OCI-LY1 (cell line): ENCODE results near the gene NRIP1.

Source experiments
- H2AFZ ChIP-seq: fragments of 200-600 bp; sonication (generic), shearing (Covaris generic); 2 replicates; pipeline ENCODE4 v1.6.0; 2014; ENCODE audit warnings: antibody characterized with exemption, mild to moderate bottlenecking, low read length
- H3F3A ChIP-seq: fragments of 200-600 bp; sonication (generic), shearing (Covaris generic); 2 replicates; pipeline ENCODE4 v1.6.0; 2014; ENCODE audit warnings: mild to moderate bottlenecking, antibody characterized with exemption, low read length, moderate library complexity; ENCODE audit not compliant: insufficient read depth
- H3K27ac ChIP-seq: fragments of 200-600 bp; sonication (generic); 2 replicates; pipeline ENCODE4 v1.5.1; 2014; ENCODE audit warnings: low read length, mixed run types, mild to moderate bottlenecking, low read depth; ENCODE audit not compliant: poor library complexity, severe bottlenecking
- H3K27me3 ChIP-seq: fragments of 200-600 bp; sonication (generic); 2 replicates; pipeline ENCODE4 v1.6.0; 2014; ENCODE audit warnings: antibody characterized with exemption, mild to moderate bottlenecking, low read length, moderate library complexity; ENCODE audit not compliant: insufficient read depth
- H3K36me3 ChIP-seq: fragments of 200-600 bp; sonication (generic); 2 replicates; pipeline ENCODE4 v1.6.1; 2014; ENCODE audit warnings: mild to moderate bottlenecking, antibody characterized with exemption, low read length, moderate library complexity, mixed read lengths; ENCODE audit not compliant: insufficient read depth
- H3K4me1 ChIP-seq: fragments of 200-600 bp; sonication (generic); 2 replicates; pipeline ENCODE4 v1.5.1; 2014; ENCODE audit warnings: mild to moderate bottlenecking, low read length, moderate library complexity; ENCODE audit not compliant: insufficient read depth, severe bottlenecking
- H3K4me2 ChIP-seq: fragments of 200-600 bp; sonication (generic), shearing (Covaris generic); 2 replicates; pipeline ENCODE4 v1.6.1; 2014; ENCODE audit warnings: low read length
- H3K4me3 ChIP-seq: fragments of 200-600 bp; sonication (generic); 2 replicates; pipeline ENCODE4 v1.5.1; 2014; ENCODE audit warnings: low read length, low read depth, mild to moderate bottlenecking, mixed read lengths; ENCODE audit not compliant: poor library complexity, severe bottlenecking
- H3K79me2 ChIP-seq: fragments of 200-600 bp; shearing (Covaris generic); 2 replicates; pipeline ENCODE4 v1.6.1; 2016; ENCODE audit warnings: mixed run types, low read length, mixed read lengths; ENCODE audit not compliant: insufficient read depth
- H3K9ac ChIP-seq: fragments of 200-600 bp; sonication (generic), shearing (Covaris generic); 2 replicates; pipeline ENCODE4 v1.6.1; 2014; ENCODE audit warnings: mild to moderate bottlenecking, low read length, mixed read lengths
- H3K9me2 ChIP-seq: fragments of 200-600 bp; sonication (generic), shearing (Covaris generic); 2 replicates; pipeline ENCODE4 v1.6.1; 2014; ENCODE audit warnings: low read depth, mild to moderate bottlenecking, low read length, mixed read lengths
- H3K9me3 ChIP-seq: fragments of 200-600 bp; shearing (Covaris generic); 2 replicates; pipeline ENCODE4 v1.6.1; 2014; ENCODE audit warnings: low read length, mixed read lengths
- H4K20me1 ChIP-seq: fragments of 200-600 bp; sonication (generic), shearing (Covaris generic); 2 replicates; pipeline ENCODE4 v1.6.0; 2016; ENCODE audit warnings: mild to moderate bottlenecking, low read length; ENCODE audit not compliant: insufficient read depth
- EZH2 ChIP-seq: fragments of 200-600 bp; sonication (generic), shearing (Covaris generic); IDR thresholded peaks from 2 replicates; pipeline ENCODE4 v1.8.0; 2017; ENCODE audit warnings: borderline replicate concordance, mixed run types, mild to moderate bottlenecking, antibody characterized with exemption, low read length, moderate library complexity, mixed read lengths
- TF ChIP-seq, protein P1 (sequence below): fragments of 200-600 bp; sonication (generic), shearing (Covaris generic); IDR thresholded peaks from 2 replicates; pipeline ENCODE4 v1.5.1; 2017; ENCODE audit warnings: mild to moderate bottlenecking, antibody characterized with exemption, low read length, moderate library complexity, mixed read lengths

NRIP1 gene

DNA sequence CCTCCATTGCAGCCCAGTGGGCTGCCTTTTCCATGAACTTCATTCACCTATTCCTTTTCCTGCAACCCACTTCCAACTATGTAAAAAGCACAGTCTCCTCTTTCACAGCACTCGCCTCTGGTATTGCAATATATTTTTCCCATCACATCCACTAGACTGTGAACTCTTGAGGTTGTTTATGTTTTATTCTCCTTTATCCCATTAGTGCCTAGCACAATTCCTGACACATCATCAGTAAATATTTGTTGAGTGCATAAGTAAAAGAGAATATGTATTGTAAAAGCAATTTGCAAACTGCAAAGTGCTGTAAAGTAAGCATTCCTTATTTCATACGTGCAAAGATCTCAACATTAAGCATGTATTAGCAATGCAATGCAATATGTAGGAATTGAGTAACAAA, 27.9 kb upstream of the NRIP1 start:
- TF ChIP-seq EZH2, result no peak
- TF ChIP-seq, protein P1, sequence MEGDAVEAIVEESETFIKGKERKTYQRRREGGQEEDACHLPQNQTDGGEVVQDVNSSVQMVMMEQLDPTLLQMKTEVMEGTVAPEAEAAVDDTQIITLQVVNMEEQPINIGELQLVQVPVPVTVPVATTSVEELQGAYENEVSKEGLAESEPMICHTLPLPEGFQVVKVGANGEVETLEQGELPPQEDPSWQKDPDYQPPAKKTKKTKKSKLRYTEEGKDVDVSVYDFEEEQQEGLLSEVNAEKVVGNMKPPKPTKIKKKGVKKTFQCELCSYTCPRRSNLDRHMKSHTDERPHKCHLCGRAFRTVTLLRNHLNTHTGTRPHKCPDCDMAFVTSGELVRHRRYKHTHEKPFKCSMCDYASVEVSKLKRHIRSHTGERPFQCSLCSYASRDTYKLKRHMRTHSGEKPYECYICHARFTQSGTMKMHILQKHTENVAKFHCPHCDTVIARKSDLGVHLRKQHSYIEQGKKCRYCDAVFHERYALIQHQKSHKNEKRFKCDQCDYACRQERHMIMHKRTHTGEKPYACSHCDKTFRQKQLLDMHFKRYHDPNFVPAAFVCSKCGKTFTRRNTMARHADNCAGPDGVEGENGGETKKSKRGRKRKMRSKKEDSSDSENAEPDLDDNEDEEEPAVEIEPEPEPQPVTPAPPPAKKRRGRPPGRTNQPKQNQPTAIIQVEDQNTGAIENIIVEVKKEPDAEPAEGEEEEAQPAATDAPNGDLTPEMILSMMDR, result no peak
- H3K79me2 ChIP-seq, result no peaks in the 10 kb centered on the region
- H3K4me2 ChIP-seq, result no peak overlapping the region
- no peaks in the 10 kb centered on the region for H3K4me1 ChIP-seq
- H3K4me3 ChIP-seq, result no peak overlapping the region
- H3K9me2 ChIP-seq, result no peaks in the 10 kb centered on the region
- H3F3A ChIP-seq, result no peaks in the 10 kb centered on the region
- no peak overlapping the region for H2AFZ ChIP-seq
- H3K27ac ChIP-seq, result no peak overlapping the region
- no peaks in the 10 kb centered on the region for H3K9me3 ChIP-seq
- no peaks in the 10 kb centered on the region for H3K27me3 ChIP-seq
- no peak overlapping the region for H3K9ac ChIP-seq
- no peaks in the 10 kb centered on the region for H4K20me1 ChIP-seq
- no peaks in the 10 kb centered on the region for H3K36me3 ChIP-seq

DNA sequence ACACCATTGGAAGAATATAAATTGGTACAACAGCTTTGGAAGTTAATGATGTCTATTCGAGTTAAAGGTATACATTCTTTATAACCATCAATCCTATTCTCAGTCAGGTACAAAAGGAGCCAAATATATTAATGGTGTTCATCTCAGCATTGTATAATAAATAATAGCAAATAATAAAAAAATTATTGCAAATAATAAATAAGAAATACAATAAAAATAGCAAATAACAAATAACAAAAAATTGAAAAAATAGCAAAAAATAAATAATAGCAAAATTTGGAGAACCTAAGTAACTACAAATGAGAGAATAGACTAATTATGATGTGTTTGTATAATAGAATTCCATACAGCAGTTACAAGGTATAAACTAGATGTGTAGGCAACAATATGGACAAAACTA, 25.6 kb upstream of the NRIP1 start:
- no peaks in the 10 kb centered on the region for H3K36me3 ChIP-seq
- no peaks in the 10 kb centered on the region for H3F3A ChIP-seq
- no peaks in the 10 kb centered on the region for H3K9me3 ChIP-seq
- H3K27me3 ChIP-seq, result no peaks in the 10 kb centered on the region
- no peak overlapping the region for H3K4me3 ChIP-seq
- no peak overlapping the region for H3K27ac ChIP-seq
- no peaks in the 10 kb centered on the region for H3K4me1 ChIP-seq
- no peaks in the 10 kb centered on the region for H3K79me2 ChIP-seq
- no peak overlapping the region for H3K9ac ChIP-seq
- TF ChIP-seq, protein P1, result no peak
- TF ChIP-seq EZH2, result no peak
- no peaks in the 10 kb centered on the region for H3K9me2 ChIP-seq
- H2AFZ ChIP-seq, result no peak overlapping the region
- H4K20me1 ChIP-seq, result no peaks in the 10 kb centered on the region
- H3K4me2 ChIP-seq, result no peak overlapping the region

DNA sequence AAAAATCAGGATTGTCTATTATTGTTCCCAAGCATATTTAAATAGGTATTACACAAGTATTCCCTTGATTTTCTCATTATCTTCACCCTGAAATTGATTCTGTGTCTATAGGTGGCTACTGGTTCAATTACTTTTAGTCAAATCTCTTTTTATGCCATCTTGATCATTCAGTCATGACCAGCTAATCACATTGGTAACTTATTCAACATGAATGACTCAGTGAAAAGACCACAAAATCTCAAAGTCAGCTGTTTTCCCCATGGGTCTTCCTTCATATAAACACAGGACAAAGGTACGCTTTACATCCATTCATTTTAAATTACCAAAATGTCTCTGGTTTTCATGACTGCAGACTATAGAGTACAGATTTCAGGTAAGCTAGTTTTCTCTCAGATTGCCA, 23.7 kb upstream of the NRIP1 start:
- Histone ChIP-seq H3K36me3 (no peaks in the 10 kb centered on the region), H3K4me3 (no peak overlapping the region), H2AFZ (no peak overlapping the region)

More for the DNA sequence above, 23.7 kb upstream of the NRIP1 start:
- no peaks in the 10 kb centered on the region for H3K27me3 ChIP-seq
- no peak for TF ChIP-seq EZH2
- TF ChIP-seq, protein P1, result no peak
- H3K9me3 ChIP-seq, result no peaks in the 10 kb centered on the region
- no peak overlapping the region for H3K27ac ChIP-seq
- H3F3A ChIP-seq, result no peaks in the 10 kb centered on the region
- H3K4me2 ChIP-seq, result no peak overlapping the region
- no peaks in the 10 kb centered on the region for H3K79me2 ChIP-seq
- no peaks in the 10 kb centered on the region for H3K9me2 ChIP-seq
- H3K4me1 ChIP-seq, result no peaks in the 10 kb centered on the region
- H3K9ac ChIP-seq, result no peak overlapping the region
- H4K20me1 ChIP-seq, result no peaks in the 10 kb centered on the region
